Chondrocyte (in vitro differentiated cells): ENCODE measurements around the gene YRDC. TPM values are rescaled to one million over a fixed set of nuclear protein-coding genes. Genes with fewer than 3 reads are reported as not detected.
A peak's percentile ranks its signal among the peaks of the same experiment; 100 is the strongest.

Experiments
- DNase-seq: peaks from one replicate; pipeline ENCODE4 v3.0.0; 2021; ENCODE audit warnings: mixed read lengths, low spot score
- H3K27ac Mint-ChIP-seq: one replicate; pipeline ENCODE4 v1.8.0; 2021; ENCODE audit warnings: mild to moderate bottlenecking, moderate library complexity, mixed read lengths; ENCODE audit not compliant: unreplicated experiment
- H3K27me3 Mint-ChIP-seq: 2 replicates; pipeline ENCODE4 v1.8.0; 2021; ENCODE audit warnings: low read depth, mixed read lengths
- H3K36me3 Mint-ChIP-seq: 2 replicates; pipeline ENCODE4 v1.8.0; 2021; ENCODE audit warnings: low read depth, mixed read lengths
- H3K4me1 Mint-ChIP-seq: 2 replicates; pipeline ENCODE4 v1.8.0; 2021; ENCODE audit warnings: low read depth, mild to moderate bottlenecking, mixed read lengths
- H3K4me3 Mint-ChIP-seq: one replicate; pipeline ENCODE4 v1.8.0; 2021; ENCODE audit warnings: mild to moderate bottlenecking, moderate library complexity, mixed read lengths; ENCODE audit not compliant: unreplicated experiment
- H3K9me3 Mint-ChIP-seq: 2 replicates; pipeline ENCODE4 v1.8.0; 2021; ENCODE audit warnings: low read depth, mixed read lengths
- CTCF ChIP-seq: fragments of 200-600 bp; sonication (generic); IDR thresholded peaks from 2 replicates; pipeline ENCODE4 v1.5.0; 2021; ENCODE audit warnings: antibody characterized with exemption, mild to moderate bottlenecking, moderate library complexity
- total RNA-seq: library from RNA; stranded (reverse); gene quantifications from 3 replicates; pipeline ENCODE4 v1.2.1, GENCODE V29; 2021

Gene YRDC
- total RNA-seq, 1 donor from 2014 or later, result 15.5 TPM

GRCh38 chr1:37811027-37811655 is 3.1 kb upstream of the YRDC start:
- DNase-seq, result no peak
- peak overlapping the region; percentile 64 for H3K27ac Mint-ChIP-seq
- H3K4me3 Mint-ChIP-seq, result no peak overlapping the region
- peaks cover 10% of the 10 kb centered on the region for H3K36me3 Mint-ChIP-seq
- H3K27me3 Mint-ChIP-seq, result no peaks in the 10 kb centered on the region
- TF ChIP-seq CTCF, result peak; percentile 85
- H3K9me3 Mint-ChIP-seq, result no peaks in the 10 kb centered on the region
- peaks cover 32% of the 10 kb centered on the region for H3K4me1 Mint-ChIP-seq

GRCh38 chr1:37809942-37810341 is 1.9 kb upstream of the YRDC start:
- H3K4me1 Mint-ChIP-seq, result peaks cover 32% of the 10 kb centered on the region
- no peaks in the 10 kb centered on the region for H3K27me3 Mint-ChIP-seq
- no peak overlapping the region for H3K4me3 Mint-ChIP-seq
- no peaks in the 10 kb centered on the region for H3K9me3 Mint-ChIP-seq
- no peak for DNase-seq
- peaks cover 11% of the 10 kb centered on the region for H3K36me3 Mint-ChIP-seq
- no peak for TF ChIP-seq CTCF
- H3K27ac Mint-ChIP-seq, result peak overlapping the region; percentile 64

GRCh38 chr1:37808369-37809319 is 636 bp upstream of the YRDC start:
- Mint-ChIP-seq H3K9me3 (no peaks in the 10 kb centered on the region), H3K4me3 (peak overlapping the region; percentile 84), H3K36me3 (peaks cover 13% of the 10 kb centered on the region), H3K4me1 (peaks cover 32% of the 10 kb centered on the region), H3K27ac (peak overlapping the region; percentile 98), H3K27me3 (no peaks in the 10 kb centered on the region)
- peak; percentile 95 for DNase-seq
- peak; percentile 46 for TF ChIP-seq CTCF

- H3K27ac Mint-ChIP-seq, result peak overlapping the region; percentile 70
- H3K4me1 Mint-ChIP-seq, result peaks cover 32% of the 10 kb centered on the region
- no peak for TF ChIP-seq CTCF
- no peaks in the 10 kb centered on the region for H3K27me3 Mint-ChIP-seq
- H3K9me3 Mint-ChIP-seq, result no peaks in the 10 kb centered on the region
- H3K36me3 Mint-ChIP-seq, result peaks cover 24% of the 10 kb centered on the region
- H3K4me3 Mint-ChIP-seq, result peak overlapping the region; percentile 78
- DNase-seq, result no peak
Measured at GRCh38 chr1:37807220-37807554, 821 bp downstream of the YRDC start.

- H3K4me1 Mint-ChIP-seq, result peaks cover 12% of the 10 kb centered on the region
- DNase-seq, result no peak
- peak overlapping the region; percentile 32 for H3K27ac Mint-ChIP-seq
- H3K36me3 Mint-ChIP-seq, result peaks cover 29% of the 10 kb centered on the region
- H3K9me3 Mint-ChIP-seq, result no peaks in the 10 kb centered on the region
- H3K27me3 Mint-ChIP-seq, result no peaks in the 10 kb centered on the region
- H3K4me3 Mint-ChIP-seq, result no peak overlapping the region
- TF ChIP-seq CTCF, result no peak
Measured at GRCh38 chr1:37802439-37802838, 5.6 kb downstream of the YRDC start.
